Liver (tissue), 9 donors: ENCODE results near the gene N4BP3. TPM values are rescaled to one million over a fixed set of nuclear protein-coding genes. Genes with fewer than 3 reads are reported as not detected.

Experiments used
- DNase-seq: peaks from one replicate; pipeline ENCODE4 v3.0.0-alpha.2; 2017; ENCODE audit warnings: low spot score
- H3K27ac ChIP-seq, 2 donors: one replicate each; pipeline ENCODE4 v1.7.0; 2013; ENCODE audit warnings: inconsistent platforms in 2 of 2, low read length in 2 of 2, control low read depth in 1 of 2, low read depth in 1 of 2, mild to moderate bottlenecking in 1 of 2
- H3K27me3 ChIP-seq, 4 donors: one replicate each; pipeline versions ENCODE4 v1.6.1 to v1.7.0; 2013; ENCODE audit warnings: low read length in 3 of 4, inconsistent platforms in 1 of 4, mild to moderate bottlenecking in 1 of 4, moderate library complexity in 1 of 4; ENCODE audit not compliant: control insufficient read depth in 4 of 4, insufficient read depth in 4 of 4
- H3K36me3 ChIP-seq, 4 donors: one replicate each; pipeline versions ENCODE4 v1.6.1 to v1.7.0; 2013; ENCODE audit warnings: low read length in 3 of 4, mild to moderate bottlenecking in 3 of 4, low read depth in 1 of 4, moderate library complexity in 1 of 4; ENCODE audit not compliant: control insufficient read depth in 4 of 4, insufficient read depth in 3 of 4
- H3K4me1 ChIP-seq, 4 donors: one replicate each; pipeline versions ENCODE4 v1.6.1 to v1.7.0; 2013; ENCODE audit warnings: low read length in 3 of 4, mild to moderate bottlenecking in 3 of 4, moderate library complexity in 1 of 4; ENCODE audit not compliant: control insufficient read depth in 4 of 4, insufficient read depth in 4 of 4
- H3K4me3 ChIP-seq, 3 donors: one replicate each; pipeline versions ENCODE4 v1.6.1 to v1.7.0; 2013; ENCODE audit warnings: low read length in 3 of 3, control low read depth in 1 of 3, low read depth in 1 of 3, mild to moderate bottlenecking in 1 of 3
- H3K9ac ChIP-seq, 2 donors: one replicate each; pipeline ENCODE4 v1.7.0; 2013; ENCODE audit warnings: low read length in 2 of 2, mild to moderate bottlenecking in 2 of 2, moderate library complexity in 2 of 2, control low read depth in 1 of 2, low read depth in 1 of 2
- H3K9me3 ChIP-seq, 4 donors: one replicate each; pipeline versions ENCODE4 v1.6.1 to v1.7.0; 2013; ENCODE audit warnings: low read length in 3 of 4; ENCODE audit not compliant: control insufficient read depth in 4 of 4
- ATF3 ChIP-seq: IDR thresholded peaks from 2 replicates; pipeline ENCODE4 v1.6.1; 2016; ENCODE audit warnings: antibody characterized with exemption
- CTCF ChIP-seq: fragments of 150-350 bp; IDR thresholded peaks from 2 replicates; pipeline ENCODE4 v1.5.1; 2017; ENCODE audit warnings: improper control_type of control experiment, low read depth, low read length; ENCODE audit not compliant: missing input control
- FOXA1 ChIP-seq: IDR thresholded peaks from 2 replicates; pipeline ENCODE4 v1.6.1; 2016; ENCODE audit warnings: antibody characterized with exemption
- HNF4A ChIP-seq, 2 donors: conservative IDR thresholded peaks; 2 replicates each; pipeline ENCODE4 v1.6.1; 2016; ENCODE audit warnings: antibody characterized with exemption in 2 of 2, mild to moderate bottlenecking in 2 of 2
- JUND ChIP-seq, 2 donors: IDR thresholded peaks; 2 replicates each; pipeline ENCODE4 v1.6.1; 2016; ENCODE audit warnings: antibody characterized with exemption in 2 of 2
- MAX ChIP-seq: IDR thresholded peaks from 2 replicates; pipeline ENCODE4 v1.6.1; 2016; ENCODE audit warnings: antibody characterized with exemption
- NR2F2 ChIP-seq: IDR thresholded peaks from 2 replicates; pipeline ENCODE4 v1.6.1; 2016; ENCODE audit warnings: antibody characterized with exemption
- RAD21 ChIP-seq, 2 donors: IDR thresholded peaks; 2 replicates each; pipeline ENCODE4 v1.6.1; 2016; ENCODE audit warnings: antibody characterized with exemption in 2 of 2, mild to moderate bottlenecking in 2 of 2
- REST ChIP-seq: IDR thresholded peaks from 2 replicates; pipeline ENCODE4 v1.6.1; 2016; ENCODE audit warnings: antibody characterized with exemption, mild to moderate bottlenecking
- SP1 ChIP-seq: IDR thresholded peaks from 2 replicates; pipeline ENCODE4 v1.6.1; 2018; ENCODE audit warnings: antibody characterized with exemption, mild to moderate bottlenecking
- TAF1 ChIP-seq: conservative IDR thresholded peaks from 2 replicates; pipeline ENCODE4 v1.6.1; 2016; ENCODE audit warnings: antibody characterized with exemption, mild to moderate bottlenecking
- ZBTB33 ChIP-seq: IDR thresholded peaks from 2 replicates; pipeline ENCODE4 v1.6.1; 2016; ENCODE audit warnings: antibody characterized with exemption
- WGBS: extraction: QIAGEN DNeasy Blood & Tissue Kit; methylation state at CpG from one replicate; pipeline ENCODE4 v1.1.7; 2013; 5-methylcytosine and 5-hydroxymethylcytosine counted together
- polyA plus RNA-seq, 2 donors: library from polyadenylated mRNA; stranded (reverse) in 1 of 2; unstranded in 1 of 2; fragments of 200-250 nt in 1 of 2; fragments of >200 nt in 1 of 2; fragmentation: Nextera tagmentation in 1 of 2; extraction: Ambion mirVana in 1 of 2; gene quantifications; one replicate each; pipeline versions ENCODE4 v1.2.1 to v1.2.3, GENCODE V29; 2013 to 2015
- total RNA-seq, 2 donors: library from RNA; depleted of rRNA; stranded (reverse); fragments of >200 nt; gene quantifications; one replicate each; pipeline ENCODE4 v1.2.3, GENCODE V29; 2014
- donor health status: healthy.
- donor health status: healthy.
- donor health status: healthy.
- donor health status: healthy.
- donor health status: healthy.

N4BP3 gene
- total and polyA plus RNA-seq, 4 donors, result 0.06 to 0.28 (median 0.08) TPM; not detected in 1

- Histone ChIP-seq H3K27me3 (peaks cover 0 to 4% (median under 1%) of the 10 kb centered on the region in 4 donors), H3K9me3 (no peaks in the 10 kb centered on the region), H3K27ac (no peak overlapping the region), H3K36me3 (no peaks in the 10 kb centered on the region), H3K4me3 (no peak overlapping the region), H3K9ac (no peak overlapping the region), H3K4me1 (peaks cover 0 to 2% (median 0%) of the 10 kb centered on the region in 4 donors)
- 87% methylated on average over 22 of the region's 22 CpGs for WGBS
- no peak for DNase-seq
- TF ChIP-seq ATF3 (no peak), HNF4A (conservative IDR thresholded peaks at IDR 0.05) (no peak), TAF1 (no peak), FOXA1 (no peak), JUND (IDR thresholded peaks at IDR 0.05) (no peak)
These were observed 34.9 kb upstream of the N4BP3 start for GRCh38 chr5:178078197-178079010.

- no peak for DNase-seq
- no peak for TF ChIP-seq SP1
- no peak for TF ChIP-seq REST
- no peak for TF ChIP-seq CTCF
- TF ChIP-seq FOXA1, result no peak
- no peak for TF ChIP-seq RAD21 (IDR thresholded peaks at IDR 0.05)
- no peak for TF ChIP-seq JUND (IDR thresholded peaks at IDR 0.05)
- TF ChIP-seq NR2F2, result no peak
- TF ChIP-seq ZBTB33, result no peak
- TF ChIP-seq HNF4A (conservative IDR thresholded peaks at IDR 0.05), result no peak
- TF ChIP-seq MAX, result no peak
- peaks cover 0 to 2% (median 0%) of the 10 kb centered on the region in 4 donors for H3K4me1 ChIP-seq
- H3K4me3 ChIP-seq, result no peak overlapping the region
- WGBS, result 86% methylated on average over 8 of the region's 8 CpGs
- H3K9me3 ChIP-seq, result no peaks in the 10 kb centered on the region
- H3K36me3 ChIP-seq, result no peaks in the 10 kb centered on the region
- H3K9ac ChIP-seq, result no peak overlapping the region
- peaks cover 0 to 4% (median 0%) of the 10 kb centered on the region in 4 donors for H3K27me3 ChIP-seq
- no peak overlapping the region for H3K27ac ChIP-seq
These were observed 33.3 kb upstream of the N4BP3 start for GRCh38 chr5:178080056-178080455.
